GM23338 (cell line): ENCODE data around the gene RNF214. TPM values are rescaled to one million over a fixed set of nuclear protein-coding genes. Genes with fewer than 3 reads are reported as not detected.

ENCODE experiments used
- ATAC-seq: fragments of 200-7000 bp; cut with Tn5 transposase; 3 replicates; pipeline ENCODE4 v1.9.1; 2020
- DNase-seq: peaks from one replicate; pipeline ENCODE4 v3.0.0-alpha.2; 2015; ENCODE audit warnings: low spot score
- H2AFZ ChIP-seq: fragments of 200-600 bp; sonication (generic); 2 replicates; pipeline ENCODE4 v1.8.0; 2016; ENCODE audit warnings: antibody characterized with exemption, mild to moderate bottlenecking, moderate library complexity
- H3F3A ChIP-seq: fragments of 200-600 bp; sonication (generic); replicated peaks from 2 replicates; pipeline ENCODE4 v1.8.0; 2017; ENCODE audit warnings: antibody characterized with exemption, mixed run types, low read depth
- H3K27ac ChIP-seq: fragments of 200-600 bp; sonication (generic); 2 replicates; pipeline ENCODE4 v1.6.1; 2016; ENCODE audit warnings: low read depth
- H3K27me3 ChIP-seq: fragments of 200-600 bp; sonication (generic); 2 replicates; pipeline ENCODE4 v1.8.0; 2016; ENCODE audit warnings: mild to moderate bottlenecking, mixed run types, moderate library complexity; ENCODE audit not compliant: insufficient read depth
- H3K36me3 ChIP-seq: fragments of 200-600 bp; sonication (generic); 2 replicates; pipeline ENCODE4 v1.8.0; 2016; ENCODE audit warnings: mild to moderate bottlenecking; ENCODE audit not compliant: insufficient read depth
- H3K4me1 ChIP-seq: fragments of 200-600 bp; sonication (generic); 2 replicates; pipeline ENCODE4 v1.8.0; 2016; ENCODE audit warnings: mild to moderate bottlenecking, moderate library complexity; ENCODE audit not compliant: insufficient read depth
- H3K4me2 ChIP-seq: fragments of 200-600 bp; sonication (generic); 2 replicates; pipeline ENCODE4 v1.7.1; 2017; ENCODE audit warnings: mixed run types
- H3K4me3 ChIP-seq: fragments of 200-600 bp; sonication (generic); 2 replicates; pipeline ENCODE4 v1.6.1; 2016; ENCODE audit warnings: mixed run types
- H3K79me2 ChIP-seq: fragments of 200-600 bp; sonication (generic); replicated peaks from 2 replicates; pipeline ENCODE4 v1.8.0; 2017; ENCODE audit warnings: mild to moderate bottlenecking; ENCODE audit not compliant: insufficient read depth
- H3K9me2 ChIP-seq: fragments of 200-600 bp; sonication (generic); 2 replicates; pipeline ENCODE4 v1.8.0; 2017; ENCODE audit not compliant: insufficient read depth
- H4K20me1 ChIP-seq: fragments of 200-600 bp; sonication (generic); replicated peaks from 2 replicates; pipeline ENCODE4 v1.8.0; 2017; ENCODE audit warnings: mild to moderate bottlenecking; ENCODE audit not compliant: insufficient read depth
- H3K27ac Mint-ChIP-seq: 2 replicates; pipeline ENCODE4 v1.8.0; 2020; ENCODE audit warnings: inconsistent platforms, mild to moderate bottlenecking, moderate library complexity, mixed read lengths
- H3K27me3 Mint-ChIP-seq: 3 replicates; pipeline ENCODE4 v1.8.0; 2022; ENCODE audit warnings: low read depth, mild to moderate bottlenecking, moderate library complexity, mixed read lengths, inconsistent platforms; ENCODE audit not compliant: insufficient read depth, poor library complexity
- H3K36me3 Mint-ChIP-seq: 3 replicates; pipeline ENCODE4 v1.8.0; 2021; ENCODE audit warnings: low read depth, mild to moderate bottlenecking, inconsistent platforms, moderate library complexity, mixed read lengths
- H3K4me1 Mint-ChIP-seq: 3 replicates; pipeline ENCODE4 v1.8.0; 2020; ENCODE audit warnings: mild to moderate bottlenecking, inconsistent platforms, mixed read lengths
- H3K4me3 Mint-ChIP-seq: 3 replicates; pipeline ENCODE4 v1.8.0; 2021; ENCODE audit warnings: moderate library complexity, mild to moderate bottlenecking, inconsistent platforms, mixed read lengths
- H3K9me3 Mint-ChIP-seq: 3 replicates; pipeline ENCODE4 v1.8.0; 2020; ENCODE audit warnings: moderate library complexity, mild to moderate bottlenecking, inconsistent platforms, mixed read lengths
- CREB1 ChIP-seq: fragments of 250-450 bp; sonication (Bioruptor Pico); IDR thresholded peaks from 2 replicates; pipeline ENCODE4 v1.5.0; 2020; ENCODE audit warnings: low read depth, mild to moderate bottlenecking, moderate library complexity
- CTCF ChIP-seq, 2 experiments: fragments of 200-600 bp in 1 of 2; sonication (generic) in 1 of 2; conservative IDR thresholded peaks; 2 replicates each; pipeline versions ENCODE4 v1.5.1 to v1.6.1; 2016 to 2017; ENCODE audit warnings: antibody characterized with exemption in 2 of 2, low read depth in 2 of 2, mild to moderate bottlenecking in 2 of 2, moderate library complexity in 1 of 2
- ETS1 ChIP-seq: IDR thresholded peaks from 2 replicates; pipeline ENCODE4 v1.6.1; 2016; ENCODE audit warnings: antibody characterized with exemption
- EZH2 ChIP-seq: fragments of 200-600 bp; sonication (generic); IDR thresholded peaks from one replicate; pipeline ENCODE4 v1.8.0; 2017; ENCODE audit warnings: antibody characterized with exemption, mild to moderate bottlenecking, low read depth; ENCODE audit not compliant: unreplicated experiment
- EZH2phosphoT487 ChIP-seq: fragments of 200-600 bp; sonication (generic); IDR thresholded peaks from one replicate; pipeline ENCODE4 v1.8.1; 2018; ENCODE audit warnings: antibody characterized with exemption; ENCODE audit not compliant: unreplicated experiment
- JUNB ChIP-seq: IDR thresholded peaks from one replicate; pipeline ENCODE4 v1.6.1; 2016; ENCODE audit warnings: antibody characterized with exemption; ENCODE audit not compliant: unreplicated experiment
- NANOG ChIP-seq: IDR thresholded peaks from 2 replicates; pipeline ENCODE4 v1.6.1; 2016; ENCODE audit warnings: antibody characterized with exemption, borderline replicate concordance
- POLR2AphosphoS5 ChIP-seq: IDR thresholded peaks from 2 replicates; pipeline ENCODE4 v1.6.1; 2016; ENCODE audit warnings: antibody characterized with exemption, low read depth
- STAT1 ChIP-seq: IDR thresholded peaks from one replicate; pipeline ENCODE4 v1.6.1; 2016; ENCODE audit warnings: antibody characterized with exemption; ENCODE audit not compliant: unreplicated experiment
- ZNF114 ChIP-seq: fragments of 250-450 bp; sonication (Bioruptor Pico); IDR thresholded peaks from 2 replicates; pipeline ENCODE4 v1.5.0; 2020; ENCODE audit warnings: mild to moderate bottlenecking, moderate library complexity
- ZNF331 ChIP-seq: fragments of 250-450 bp; sonication (Bioruptor Pico); IDR thresholded peaks from 2 replicates; pipeline ENCODE4 v1.5.0; 2020; ENCODE audit warnings: low read depth, mild to moderate bottlenecking, moderate library complexity
- ZNF462 ChIP-seq: fragments of 250-450 bp; sonication (Bioruptor Pico); IDR thresholded peaks from 2 replicates; pipeline ENCODE4 v1.5.0; 2020; ENCODE audit warnings: mild to moderate bottlenecking, moderate library complexity
- polyA plus RNA-seq: library from polyadenylated mRNA; unstranded; fragments of >200 nt; fragmentation: Nextera tagmentation; extraction: Ambion mirVana; gene quantifications from 2 replicates; pipeline ENCODE4 v1.2.1, GENCODE V29; 2016
- total RNA-seq: library from RNA; depleted of rRNA; stranded (reverse); fragments of >200 nt; shearing (Covaris generic); gene quantifications from 2 replicates; pipeline ENCODE4 v1.2.3, GENCODE V29; 2014
- TF ChIP-seq, protein P1 (sequence below): IDR thresholded peaks from one replicate; pipeline ENCODE4 v1.6.1; 2018; ENCODE audit warnings: antibody characterized with exemption; ENCODE audit not compliant: unreplicated experiment

The RNF214 gene
- total and polyA plus RNA-seq, 2 experiments from 2014 or later, result 19.4 to 28.4 TPM

DNA sequence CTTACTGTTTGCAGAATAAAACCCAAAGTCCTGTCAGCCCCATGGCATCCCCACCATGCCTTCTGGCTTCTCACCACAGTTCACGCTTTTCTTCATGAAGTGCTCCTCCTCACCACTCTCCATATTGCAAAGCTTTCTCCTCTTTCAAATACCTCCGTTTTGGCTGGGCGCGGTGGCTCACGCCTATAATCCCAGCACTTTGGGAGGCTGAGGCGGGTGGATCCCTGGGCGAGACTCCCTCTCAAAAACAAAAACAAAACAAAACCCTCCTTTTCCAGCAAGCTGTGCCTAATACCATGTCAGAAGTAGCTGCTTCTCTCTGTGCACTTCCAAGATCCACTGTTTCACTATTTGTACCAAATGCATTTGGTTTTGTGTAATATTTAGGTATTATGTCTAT is 76.8 kb downstream of the RNF214 start:
- Histone ChIP-seq H4K20me1 (no peaks in the 10 kb centered on the region), H3K9me2 (no peaks in the 10 kb centered on the region), H2AFZ (no peak overlapping the region), H3K27me3 (no peaks in the 10 kb centered on the region), H3K27ac (no peak overlapping the region), H3K79me2 (no peaks in the 10 kb centered on the region), H3K4me2 (no peak overlapping the region), H3K4me3 (no peak overlapping the region), H3K4me1 (peaks cover 7% of the 10 kb centered on the region), H3K36me3 (no peaks in the 10 kb centered on the region), H3F3A (no peaks in the 10 kb centered on the region)
- no peak overlapping the region for H3K4me3 Mint-ChIP-seq
- DNase-seq, result no peak
- no peaks in the 10 kb centered on the region for H3K36me3 Mint-ChIP-seq
- no peak overlapping the region for H3K27ac Mint-ChIP-seq
- H3K27me3 Mint-ChIP-seq, result peaks cover 3% of the 10 kb centered on the region
- H3K4me1 Mint-ChIP-seq, result peaks cover 10% of the 10 kb centered on the region
- no peak for ATAC-seq
- TF ChIP-seq STAT1, result no peak
- TF ChIP-seq ZNF114, result no peak
- no peak for TF ChIP-seq CREB1 (CRISPR knock-in tag)
- no peak for TF ChIP-seq ZNF331 (CRISPR knock-in tag)
- no peak for TF ChIP-seq CTCF (conservative IDR thresholded peaks at IDR 0.05; ENCODE audit: low read depth in 2 of 2)
- TF ChIP-seq EZH2, result no peak
- TF ChIP-seq NANOG, result no peak
- TF ChIP-seq JUNB, result no peak
- TF ChIP-seq ETS1, result no peak
- TF ChIP-seq EZH2phosphoT487, result no peak
- TF ChIP-seq, protein P1, sequence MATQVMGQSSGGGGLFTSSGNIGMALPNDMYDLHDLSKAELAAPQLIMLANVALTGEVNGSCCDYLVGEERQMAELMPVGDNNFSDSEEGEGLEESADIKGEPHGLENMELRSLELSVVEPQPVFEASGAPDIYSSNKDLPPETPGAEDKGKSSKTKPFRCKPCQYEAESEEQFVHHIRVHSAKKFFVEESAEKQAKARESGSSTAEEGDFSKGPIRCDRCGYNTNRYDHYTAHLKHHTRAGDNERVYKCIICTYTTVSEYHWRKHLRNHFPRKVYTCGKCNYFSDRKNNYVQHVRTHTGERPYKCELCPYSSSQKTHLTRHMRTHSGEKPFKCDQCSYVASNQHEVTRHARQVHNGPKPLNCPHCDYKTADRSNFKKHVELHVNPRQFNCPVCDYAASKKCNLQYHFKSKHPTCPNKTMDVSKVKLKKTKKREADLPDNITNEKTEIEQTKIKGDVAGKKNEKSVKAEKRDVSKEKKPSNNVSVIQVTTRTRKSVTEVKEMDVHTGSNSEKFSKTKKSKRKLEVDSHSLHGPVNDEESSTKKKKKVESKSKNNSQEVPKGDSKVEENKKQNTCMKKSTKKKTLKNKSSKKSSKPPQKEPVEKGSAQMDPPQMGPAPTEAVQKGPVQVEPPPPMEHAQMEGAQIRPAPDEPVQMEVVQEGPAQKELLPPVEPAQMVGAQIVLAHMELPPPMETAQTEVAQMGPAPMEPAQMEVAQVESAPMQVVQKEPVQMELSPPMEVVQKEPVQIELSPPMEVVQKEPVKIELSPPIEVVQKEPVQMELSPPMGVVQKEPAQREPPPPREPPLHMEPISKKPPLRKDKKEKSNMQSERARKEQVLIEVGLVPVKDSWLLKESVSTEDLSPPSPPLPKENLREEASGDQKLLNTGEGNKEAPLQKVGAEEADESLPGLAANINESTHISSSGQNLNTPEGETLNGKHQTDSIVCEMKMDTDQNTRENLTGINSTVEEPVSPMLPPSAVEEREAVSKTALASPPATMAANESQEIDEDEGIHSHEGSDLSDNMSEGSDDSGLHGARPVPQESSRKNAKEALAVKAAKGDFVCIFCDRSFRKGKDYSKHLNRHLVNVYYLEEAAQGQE, result no peak
- TF ChIP-seq ZNF462 (CRISPR knock-in tag), result no peak
- no peak for TF ChIP-seq POLR2AphosphoS5
- no peaks in the 10 kb centered on the region; the same call in 2 of the 3 replicates for H3K9me3 Mint-ChIP-seq
